WTC11 (cell line): Measurements from ENCODE around the gene GART.

Experiments
- ATF6 ChIP-seq: sonication (generic); formaldehyde crosslinking; IDR thresholded peaks from 2 replicates; pipeline ENCODE4 v1.8.1; 2023; ENCODE audit warnings: mild to moderate bottlenecking, missing genetic modification reagents
- ETV6 ChIP-seq: sonication (generic); formaldehyde crosslinking; IDR thresholded peaks from 2 replicates; pipeline ENCODE4 v1.8.1; 2022; ENCODE audit warnings: mild to moderate bottlenecking, missing genetic modification reagents
- FOXK1 ChIP-seq: sonication (generic); formaldehyde crosslinking; IDR thresholded peaks from 2 replicates; pipeline ENCODE4 v1.8.0; 2022; ENCODE audit warnings: mild to moderate bottlenecking, moderate library complexity, missing genetic modification reagents
- GTF2I ChIP-seq: fragments of 250-450 bp; sonication (Bioruptor Pico); conservative IDR thresholded peaks from 2 replicates; pipeline ENCODE4 v1.4.0; 2021; ENCODE audit warnings: mild to moderate bottlenecking
- IRF2 ChIP-seq: sonication (generic); formaldehyde crosslinking; IDR thresholded peaks from 2 replicates; pipeline ENCODE4 v1.8.0; 2022; ENCODE audit warnings: low read depth, missing genetic modification reagents, borderline replicate concordance
- NFATC4 ChIP-seq: fragments of 250-450 bp; sonication (Bioruptor Pico); IDR thresholded peaks from 2 replicates; pipeline ENCODE4 v1.9.0; 2021; ENCODE audit warnings: mild to moderate bottlenecking
- NFYB ChIP-seq: sonication (generic); formaldehyde crosslinking; conservative IDR thresholded peaks from 2 replicates; pipeline ENCODE4 v1.8.0; 2022; ENCODE audit warnings: low read depth, missing genetic modification reagents
- NR2C2 ChIP-seq: sonication (generic); formaldehyde crosslinking; IDR thresholded peaks from 2 replicates; pipeline ENCODE4 v1.8.0; 2022; ENCODE audit warnings: mild to moderate bottlenecking, missing genetic modification reagents
- TCF7 ChIP-seq: sonication (generic); formaldehyde crosslinking; IDR thresholded peaks from 2 replicates; pipeline ENCODE4 v1.8.0; 2022; ENCODE audit warnings: mild to moderate bottlenecking, low read depth, missing genetic modification reagents, moderate library complexity
- ZNF423 ChIP-seq: fragments of 250-450 bp; sonication (Bioruptor Pico); IDR thresholded peaks from 2 replicates; pipeline ENCODE4 v2.1.2; 2022; ENCODE audit warnings: mild to moderate bottlenecking, moderate library complexity
- ZNF512 ChIP-seq: sonication (generic); formaldehyde crosslinking; IDR thresholded peaks from 2 replicates; pipeline ENCODE4 v1.8.1; 2022; ENCODE audit warnings: missing genetic modification reagents, borderline replicate concordance
- TF ChIP-seq, protein P1 (sequence below): fragments of 200-600 bp; IDR thresholded peaks from 2 replicates; pipeline ENCODE4 v1.8.0; 2022; ENCODE audit warnings: antibody characterized with exemption
- TF ChIP-seq, protein P2 (sequence below): sonication (generic); formaldehyde crosslinking; conservative IDR thresholded peaks from 2 replicates; pipeline ENCODE4 v1.8.1; 2022; ENCODE audit warnings: mild to moderate bottlenecking, missing genetic modification reagents
- TF ChIP-seq, protein P3 (sequence below): sonication (generic); formaldehyde crosslinking; IDR thresholded peaks from 2 replicates; pipeline ENCODE4 v1.8.0; 2023; ENCODE audit warnings: missing genetic modification reagents, mild to moderate bottlenecking, borderline replicate concordance

GRCh38 chr21:33541756-33542639 lies at the start of gene GART:
- TF ChIP-seq, protein P1, sequence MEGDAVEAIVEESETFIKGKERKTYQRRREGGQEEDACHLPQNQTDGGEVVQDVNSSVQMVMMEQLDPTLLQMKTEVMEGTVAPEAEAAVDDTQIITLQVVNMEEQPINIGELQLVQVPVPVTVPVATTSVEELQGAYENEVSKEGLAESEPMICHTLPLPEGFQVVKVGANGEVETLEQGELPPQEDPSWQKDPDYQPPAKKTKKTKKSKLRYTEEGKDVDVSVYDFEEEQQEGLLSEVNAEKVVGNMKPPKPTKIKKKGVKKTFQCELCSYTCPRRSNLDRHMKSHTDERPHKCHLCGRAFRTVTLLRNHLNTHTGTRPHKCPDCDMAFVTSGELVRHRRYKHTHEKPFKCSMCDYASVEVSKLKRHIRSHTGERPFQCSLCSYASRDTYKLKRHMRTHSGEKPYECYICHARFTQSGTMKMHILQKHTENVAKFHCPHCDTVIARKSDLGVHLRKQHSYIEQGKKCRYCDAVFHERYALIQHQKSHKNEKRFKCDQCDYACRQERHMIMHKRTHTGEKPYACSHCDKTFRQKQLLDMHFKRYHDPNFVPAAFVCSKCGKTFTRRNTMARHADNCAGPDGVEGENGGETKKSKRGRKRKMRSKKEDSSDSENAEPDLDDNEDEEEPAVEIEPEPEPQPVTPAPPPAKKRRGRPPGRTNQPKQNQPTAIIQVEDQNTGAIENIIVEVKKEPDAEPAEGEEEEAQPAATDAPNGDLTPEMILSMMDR: no peak
- TF ChIP-seq ETV6 (no peak), ZNF423 (CRISPR knock-in tag) (no peak), FOXK1 (CRISPR knock-in tag) (0 out of 2 replicates have a peak, but pooled peaks have one; percentile 64), NR2C2 (CRISPR knock-in tag) (no peak), ZNF512 (CRISPR knock-in tag) (no peak), ATF6 (CRISPR knock-in tag) (no peak), IRF2 (CRISPR knock-in tag) (no peak), GTF2I (CRISPR knock-in tag) (no peak), NFATC4 (CRISPR knock-in tag) (no peak), TCF7 (CRISPR knock-in tag) (no peak), NFYB (CRISPR knock-in tag) (peak; percentile 55; the same call in 1 of the 2 replicates)
- TF ChIP-seq, protein P2, sequence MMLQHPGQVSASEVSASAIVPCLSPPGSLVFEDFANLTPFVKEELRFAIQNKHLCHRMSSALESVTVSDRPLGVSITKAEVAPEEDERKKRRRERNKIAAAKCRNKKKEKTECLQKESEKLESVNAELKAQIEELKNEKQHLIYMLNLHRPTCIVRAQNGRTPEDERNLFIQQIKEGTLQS (CRISPR knock-in tag): no peak
- TF ChIP-seq, protein P3, sequence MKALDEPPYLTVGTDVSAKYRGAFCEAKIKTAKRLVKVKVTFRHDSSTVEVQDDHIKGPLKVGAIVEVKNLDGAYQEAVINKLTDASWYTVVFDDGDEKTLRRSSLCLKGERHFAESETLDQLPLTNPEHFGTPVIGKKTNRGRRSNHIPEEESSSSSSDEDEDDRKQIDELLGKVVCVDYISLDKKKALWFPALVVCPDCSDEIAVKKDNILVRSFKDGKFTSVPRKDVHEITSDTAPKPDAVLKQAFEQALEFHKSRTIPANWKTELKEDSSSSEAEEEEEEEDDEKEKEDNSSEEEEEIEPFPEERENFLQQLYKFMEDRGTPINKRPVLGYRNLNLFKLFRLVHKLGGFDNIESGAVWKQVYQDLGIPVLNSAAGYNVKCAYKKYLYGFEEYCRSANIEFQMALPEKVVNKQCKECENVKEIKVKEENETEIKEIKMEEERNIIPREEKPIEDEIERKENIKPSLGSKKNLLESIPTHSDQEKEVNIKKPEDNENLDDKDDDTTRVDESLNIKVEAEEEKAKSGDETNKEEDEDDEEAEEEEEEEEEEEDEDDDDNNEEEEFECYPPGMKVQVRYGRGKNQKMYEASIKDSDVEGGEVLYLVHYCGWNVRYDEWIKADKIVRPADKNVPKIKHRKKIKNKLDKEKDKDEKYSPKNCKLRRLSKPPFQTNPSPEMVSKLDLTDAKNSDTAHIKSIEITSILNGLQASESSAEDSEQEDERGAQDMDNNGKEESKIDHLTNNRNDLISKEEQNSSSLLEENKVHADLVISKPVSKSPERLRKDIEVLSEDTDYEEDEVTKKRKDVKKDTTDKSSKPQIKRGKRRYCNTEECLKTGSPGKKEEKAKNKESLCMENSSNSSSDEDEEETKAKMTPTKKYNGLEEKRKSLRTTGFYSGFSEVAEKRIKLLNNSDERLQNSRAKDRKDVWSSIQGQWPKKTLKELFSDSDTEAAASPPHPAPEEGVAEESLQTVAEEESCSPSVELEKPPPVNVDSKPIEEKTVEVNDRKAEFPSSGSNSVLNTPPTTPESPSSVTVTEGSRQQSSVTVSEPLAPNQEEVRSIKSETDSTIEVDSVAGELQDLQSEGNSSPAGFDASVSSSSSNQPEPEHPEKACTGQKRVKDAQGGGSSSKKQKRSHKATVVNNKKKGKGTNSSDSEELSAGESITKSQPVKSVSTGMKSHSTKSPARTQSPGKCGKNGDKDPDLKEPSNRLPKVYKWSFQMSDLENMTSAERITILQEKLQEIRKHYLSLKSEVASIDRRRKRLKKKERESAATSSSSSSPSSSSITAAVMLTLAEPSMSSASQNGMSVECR (CRISPR knock-in tag): no peak; the same call in 1 of the 2 replicates
